Cardiac fibroblast (primary cell): ENCODE results near the gene LRRC43.
A peak's percentile ranks its signal among the peaks of the same experiment; 100 is the strongest.

Experiments
- DNase-seq, 2 donors: peaks; one replicate each; pipeline versions ENCODE4 v3.0.0 to v3.0.0-alpha.2; 2010; ENCODE audit warnings: low read depth in 2 of 2
- H3K4me3 ChIP-seq, 2 donors: replicated peaks in 1 of 2; 1 replicate in 1 of 2; 2 replicates in 1 of 2; pipeline ENCODE4 v1.5.1; 2011; ENCODE audit warnings: low read depth in 2 of 2, low read length in 2 of 2, mild to moderate bottlenecking in 2 of 2, moderate library complexity in 1 of 2
- TF ChIP-seq, protein P1 (sequence below): IDR thresholded peaks from one replicate; pipeline ENCODE4 v1.5.1; 2011; ENCODE audit warnings: low read depth, mild to moderate bottlenecking, low read length, inconsistent platforms

LRRC43 gene, protein sequence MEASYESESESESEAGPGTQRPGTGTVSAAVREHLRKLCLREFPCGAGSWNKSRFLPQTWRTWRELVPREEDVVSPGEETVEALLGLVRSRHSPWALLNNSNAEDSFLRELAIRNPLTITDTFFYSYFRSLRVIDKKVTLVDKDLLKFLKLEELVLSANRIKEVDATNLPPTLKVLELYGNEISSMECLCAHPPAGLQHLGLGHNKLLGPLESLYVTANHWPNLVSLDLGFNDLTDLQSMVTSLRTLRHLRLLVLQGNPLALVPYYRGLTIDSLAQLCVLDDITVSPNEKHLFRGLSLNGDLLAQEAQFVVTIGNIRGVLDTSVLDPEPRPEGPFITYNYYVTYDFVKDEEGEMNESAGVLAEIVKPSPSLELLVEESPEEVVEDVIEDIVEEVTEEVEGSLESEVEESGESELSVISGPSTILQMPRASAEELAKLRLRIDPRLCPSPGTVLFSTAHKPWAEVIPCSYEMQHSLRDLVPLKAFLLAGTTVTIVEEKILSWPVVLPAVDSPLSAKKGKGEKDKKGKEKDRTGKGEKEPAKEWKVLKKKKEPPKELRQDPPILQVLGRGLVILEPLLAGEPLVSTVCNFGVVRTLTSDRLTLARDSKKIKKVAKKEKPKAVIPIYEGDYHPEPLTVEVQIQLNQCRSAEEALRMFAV

DNA sequence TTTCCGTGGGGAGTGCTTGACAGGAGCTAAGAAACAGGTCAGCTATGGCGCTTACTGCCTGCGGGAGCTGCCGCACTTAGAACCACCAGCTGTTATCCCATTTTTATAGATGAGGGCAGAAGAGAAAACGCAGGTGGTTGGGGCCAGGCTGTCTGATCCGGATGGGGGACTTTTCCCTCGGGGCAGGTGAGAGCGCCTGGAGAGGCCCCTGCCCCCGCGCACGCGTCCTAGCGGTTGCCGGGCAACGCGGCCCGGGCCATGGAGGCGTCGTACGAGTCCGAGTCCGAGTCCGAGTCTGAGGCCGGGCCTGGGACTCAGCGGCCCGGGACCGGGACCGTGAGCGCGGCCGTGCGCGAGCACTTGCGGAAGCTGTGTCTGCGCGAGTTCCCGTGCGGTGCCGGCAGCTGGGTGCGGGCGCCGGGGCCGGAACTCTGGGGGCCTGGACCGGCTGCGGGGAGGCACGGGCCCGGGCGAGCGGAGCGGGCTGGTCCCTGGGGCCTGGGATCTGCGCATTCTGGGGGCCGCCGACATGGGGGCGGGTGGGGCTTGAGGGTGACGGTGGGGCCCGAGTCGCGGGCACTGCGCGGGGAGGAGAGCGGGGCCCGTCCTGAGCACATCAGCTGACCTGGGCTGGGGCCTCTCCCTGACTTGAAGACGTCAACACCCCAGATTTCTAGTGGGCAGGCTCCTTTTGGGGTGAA, at the start of gene LRRC43:
TSS of gene LRRC43 (plus strand) at position 237 of the 701 bp plus-strand sequence. CDS start at position 259, 22 bp downstream.
- H3K4me3 ChIP-seq: peak within 1 kb of the TSS; percentile 33 to 50
- peak; percentile 21 to 44 for DNase-seq
- TF ChIP-seq, protein P1, sequence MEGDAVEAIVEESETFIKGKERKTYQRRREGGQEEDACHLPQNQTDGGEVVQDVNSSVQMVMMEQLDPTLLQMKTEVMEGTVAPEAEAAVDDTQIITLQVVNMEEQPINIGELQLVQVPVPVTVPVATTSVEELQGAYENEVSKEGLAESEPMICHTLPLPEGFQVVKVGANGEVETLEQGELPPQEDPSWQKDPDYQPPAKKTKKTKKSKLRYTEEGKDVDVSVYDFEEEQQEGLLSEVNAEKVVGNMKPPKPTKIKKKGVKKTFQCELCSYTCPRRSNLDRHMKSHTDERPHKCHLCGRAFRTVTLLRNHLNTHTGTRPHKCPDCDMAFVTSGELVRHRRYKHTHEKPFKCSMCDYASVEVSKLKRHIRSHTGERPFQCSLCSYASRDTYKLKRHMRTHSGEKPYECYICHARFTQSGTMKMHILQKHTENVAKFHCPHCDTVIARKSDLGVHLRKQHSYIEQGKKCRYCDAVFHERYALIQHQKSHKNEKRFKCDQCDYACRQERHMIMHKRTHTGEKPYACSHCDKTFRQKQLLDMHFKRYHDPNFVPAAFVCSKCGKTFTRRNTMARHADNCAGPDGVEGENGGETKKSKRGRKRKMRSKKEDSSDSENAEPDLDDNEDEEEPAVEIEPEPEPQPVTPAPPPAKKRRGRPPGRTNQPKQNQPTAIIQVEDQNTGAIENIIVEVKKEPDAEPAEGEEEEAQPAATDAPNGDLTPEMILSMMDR: no peak

DNA sequence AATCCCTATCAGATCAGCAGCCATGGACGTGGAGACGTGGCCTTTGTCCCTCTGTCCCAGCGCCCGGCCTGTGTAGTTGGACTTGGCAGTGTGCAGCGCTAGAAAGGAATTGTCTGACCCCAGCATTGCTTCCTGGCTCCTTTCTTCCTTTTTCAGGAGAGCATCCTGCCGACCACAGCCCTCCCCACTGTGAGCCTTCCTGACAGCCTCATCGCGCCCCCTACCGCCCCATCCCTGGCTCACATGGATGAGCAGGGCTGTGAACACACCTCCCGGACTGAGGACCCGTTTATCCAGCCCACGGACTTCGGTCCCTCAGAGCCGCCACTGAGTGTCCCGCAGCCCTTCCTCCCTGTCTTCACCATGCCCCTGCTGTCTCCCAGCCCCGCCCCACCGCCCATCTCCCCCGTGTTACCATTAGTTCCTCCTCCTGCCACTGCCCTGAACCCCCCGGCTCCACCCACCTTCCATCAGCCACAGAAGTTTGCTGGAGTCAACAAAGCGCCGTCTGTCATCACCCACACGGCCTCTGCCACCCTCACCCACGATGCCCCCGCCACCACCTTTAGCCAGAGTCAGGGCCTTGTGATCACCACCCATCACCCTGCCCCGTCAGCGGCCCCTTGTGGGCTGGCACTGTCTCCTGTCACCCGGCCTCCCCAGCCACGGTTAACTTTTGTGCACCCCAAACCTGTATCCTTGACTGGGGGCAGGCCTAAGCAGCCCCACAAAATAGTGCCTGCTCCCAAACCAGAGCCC, 49.6 kb upstream of the LRRC43 start:
- H3K4me3 ChIP-seq: no peak overlapping the region
- TF ChIP-seq, protein P1: no peak
- no peak for DNase-seq

DNA sequence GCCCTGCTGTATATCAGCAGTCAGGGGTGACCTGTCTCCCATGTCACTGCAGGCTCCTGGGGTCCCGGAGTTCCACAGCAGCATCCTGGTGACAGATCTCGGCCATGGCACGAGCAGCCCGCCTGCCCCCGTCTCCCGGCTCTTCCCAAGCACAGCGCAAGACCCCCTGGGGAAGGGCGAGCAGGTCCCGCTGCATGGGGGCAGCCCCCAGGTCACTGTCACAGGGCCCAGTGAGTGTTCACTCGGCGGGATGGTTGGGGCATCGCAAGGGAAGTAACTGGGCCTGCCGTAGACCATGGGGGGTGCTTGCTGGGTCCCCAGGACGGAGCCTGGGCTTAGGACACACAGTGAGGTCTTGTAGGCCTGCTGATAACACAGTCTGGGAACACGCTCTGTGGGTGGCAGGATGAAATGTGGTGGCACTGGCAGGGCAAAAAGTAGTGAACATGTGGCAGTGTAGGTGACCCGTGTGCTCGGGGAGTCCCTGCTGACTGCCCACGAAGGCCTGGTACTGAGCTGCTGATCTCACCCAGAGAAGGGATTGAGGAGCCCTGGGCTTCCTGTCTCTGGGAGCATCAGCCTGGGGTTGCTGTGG, 47.4 kb upstream of the LRRC43 start:
- no peak for DNase-seq
- TF ChIP-seq, protein P1: no peak

DNA sequence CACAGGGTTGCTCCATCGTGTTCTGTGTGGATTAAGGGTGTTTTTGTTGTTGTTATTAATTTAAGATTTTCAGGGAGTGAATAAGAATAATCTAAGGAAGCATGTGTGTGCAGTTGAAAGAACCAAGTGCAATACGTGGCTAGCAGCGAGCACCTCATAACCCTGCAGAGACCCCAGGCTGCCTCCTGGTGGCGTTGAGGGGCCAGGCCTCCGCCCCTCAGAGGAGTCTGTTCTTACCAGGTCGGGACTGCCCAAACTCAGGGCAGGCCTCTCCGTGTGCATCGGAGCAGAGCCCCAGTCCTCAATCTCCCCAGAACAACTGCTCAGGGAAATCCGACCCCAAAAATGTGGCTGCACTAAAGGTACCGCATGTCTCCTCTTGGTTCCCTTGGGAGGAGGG, 45.7 kb upstream of the LRRC43 start:
- no peak overlapping the region for H3K4me3 ChIP-seq
- DNase-seq: no peak
- TF ChIP-seq, protein P1: peak; percentile 16

More for the DNA sequence above, 47.4 kb upstream of the LRRC43 start:
- no peak overlapping the region for H3K4me3 ChIP-seq

DNA sequence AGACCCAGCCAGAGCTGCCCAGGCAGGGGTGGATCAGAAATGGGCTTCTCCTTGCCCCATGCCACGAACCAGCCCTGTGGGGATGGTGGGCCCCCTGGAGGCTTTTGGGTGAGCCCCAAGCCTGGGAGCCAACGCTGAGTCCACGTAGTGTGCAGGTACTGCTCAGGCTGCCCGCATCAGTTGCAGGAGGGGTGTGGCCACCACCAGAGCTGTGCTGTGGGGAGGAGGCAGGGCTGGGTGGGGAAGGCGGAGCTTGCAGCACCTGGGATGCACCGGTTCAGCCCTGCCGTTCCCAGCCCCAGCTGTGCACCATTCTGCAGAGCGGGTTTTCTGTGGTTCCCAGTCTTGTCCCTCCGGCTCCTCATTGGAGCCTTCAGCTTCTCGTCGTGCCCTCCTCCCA, 45.2 kb upstream of the LRRC43 start:
- H3K4me3 ChIP-seq: no peak overlapping the region
- DNase-seq: no peak
- TF ChIP-seq, protein P1: no peak

DNA sequence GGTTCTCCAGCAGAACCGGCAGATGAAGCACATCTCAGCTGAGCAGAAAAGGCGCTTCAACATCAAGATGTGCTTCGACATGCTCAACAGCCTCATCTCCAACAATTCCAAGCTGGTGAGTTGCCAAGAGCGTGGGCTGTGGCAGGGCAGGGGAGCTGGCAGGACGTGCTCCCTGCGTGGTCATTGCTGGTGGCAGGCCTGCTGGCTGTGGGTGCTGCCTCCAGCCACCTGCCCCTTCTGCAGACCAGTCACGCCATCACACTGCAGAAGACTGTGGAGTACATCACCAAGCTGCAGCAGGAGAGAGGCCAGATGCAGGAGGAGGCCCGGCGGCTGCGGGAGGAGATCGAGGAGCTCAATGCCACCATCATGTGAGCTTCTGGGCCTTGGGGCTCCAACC, 44.7 kb upstream of the LRRC43 start:
- H3K4me3 ChIP-seq: no peak overlapping the region
- TF ChIP-seq, protein P1: no peak
- DNase-seq: no peak
